GM21717 (cell line): ENCODE results near the gene MIDN.
"Not testable (repeated sequence)": the region's sequence is repeated elsewhere in the genome, so short reads cannot be mapped to it uniquely, and the experiment has no call there.

Experiments used
- ATAC-seq: cut with Tn5 transposase; IDR thresholded peaks from one replicate; pipeline ENCODE4 v1.9.1; 2021; ENCODE audit warnings: mild to moderate bottlenecking, moderate library complexity; ENCODE audit not compliant: unreplicated experiment

Gene MIDN

GRCh38 chr19:1248139-1248785 lies at the start of gene MIDN:
Gene MIDN (plus strand): TSS chr19:1248583. CDS start chr19:1250297, 1,714 bp downstream.
- peak; percentile 3 for ATAC-seq

DNA sequence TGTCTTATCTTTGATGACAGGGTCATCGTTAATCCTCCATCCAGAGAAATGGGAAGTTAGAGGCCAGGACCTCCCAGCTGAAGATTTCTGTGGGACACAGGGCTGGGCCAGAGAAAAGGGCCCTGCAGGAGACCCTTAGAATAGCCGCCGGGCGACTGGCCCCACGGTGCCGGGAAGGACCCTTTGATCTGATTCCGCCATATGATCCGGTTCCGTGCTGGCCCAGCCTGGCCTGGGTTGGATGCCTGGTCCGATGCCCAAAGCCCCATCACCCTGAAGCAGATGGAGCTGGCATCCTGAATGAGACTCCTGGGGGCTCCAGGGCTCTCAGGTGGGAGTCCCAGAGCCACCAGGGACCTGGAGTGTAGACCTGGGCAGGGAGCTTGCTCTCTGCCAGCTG lies 48.9 kb upstream of the MIDN start:
- no peak for ATAC-seq

DNA sequence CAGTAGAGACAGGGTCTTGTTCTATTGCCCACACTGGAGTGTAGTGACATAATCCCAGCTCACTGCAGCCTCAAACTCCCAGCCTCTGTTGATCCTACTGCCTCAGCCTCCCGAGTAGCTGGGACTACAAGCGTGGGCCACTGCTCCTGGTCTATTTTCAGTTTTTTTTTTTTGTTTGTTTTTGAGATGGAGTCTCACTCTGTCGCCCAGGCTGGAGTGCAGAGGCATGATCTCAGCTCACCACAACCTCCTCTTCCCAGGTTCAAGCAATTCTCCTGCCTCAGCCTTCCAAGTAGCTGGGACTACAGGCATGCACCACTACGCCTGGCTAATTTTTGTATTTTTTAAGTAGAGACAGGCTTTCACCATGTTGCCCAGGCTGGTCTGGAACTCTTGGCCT lies 47.8 kb upstream of the MIDN start:
- ATAC-seq = not testable (repeated sequence)

DNA sequence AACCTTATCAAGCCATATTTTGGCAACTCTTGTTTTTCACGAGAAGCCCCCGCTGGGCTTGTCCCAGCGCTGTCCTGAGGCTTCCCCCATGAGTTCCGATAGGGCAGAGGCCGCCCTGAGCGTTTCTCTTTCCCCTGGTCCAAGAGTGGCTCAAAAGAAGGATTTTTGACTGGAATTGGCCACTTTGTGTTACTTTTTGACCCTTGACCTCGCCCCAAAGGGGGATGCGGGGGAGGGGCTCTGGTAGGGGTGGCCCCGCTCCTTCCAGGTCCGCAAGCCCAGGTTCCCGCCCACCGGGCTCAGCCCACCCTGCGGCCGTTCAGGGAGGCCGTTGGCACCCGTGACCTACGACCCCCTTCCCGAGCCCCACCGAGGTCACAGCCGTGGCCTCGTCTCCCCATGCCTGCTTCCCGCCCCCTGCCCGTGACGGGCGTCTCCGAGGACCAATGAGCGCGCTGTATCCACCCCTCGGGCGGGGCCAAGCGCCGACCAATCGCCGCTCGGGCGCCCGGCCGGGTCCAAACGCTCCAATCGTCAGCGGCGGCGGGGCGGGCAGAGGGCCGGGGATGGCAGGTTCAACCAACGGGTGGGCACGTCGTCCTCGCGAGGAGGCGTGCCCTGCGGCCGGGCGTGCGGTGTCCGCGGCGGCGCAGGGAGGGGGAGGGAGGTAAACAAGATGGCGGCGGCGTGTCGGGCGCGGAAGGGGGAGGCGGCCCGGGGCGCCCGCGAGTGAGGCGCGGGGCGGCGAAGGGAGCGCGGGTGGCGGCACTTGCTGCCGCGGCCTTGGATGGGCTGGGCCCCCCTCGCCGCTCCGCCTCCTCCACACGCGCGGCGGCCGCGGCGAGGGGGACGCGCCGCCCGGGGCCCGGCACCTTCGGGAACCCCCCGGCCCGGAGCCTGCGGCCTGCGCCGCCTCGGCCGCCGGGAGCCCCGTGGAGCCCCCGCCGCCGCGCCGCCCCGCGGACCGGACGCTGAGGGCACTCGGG lies 43.0 kb upstream of the MIDN start, which contains the start of gene STK11:
Gene STK11, plus strand, starts transcription at position 665 of the 986 bp plus-strand sequence. CDS start 1,136 bp downstream, outside the sequence.
- peak; percentile 68 for ATAC-seq

DNA sequence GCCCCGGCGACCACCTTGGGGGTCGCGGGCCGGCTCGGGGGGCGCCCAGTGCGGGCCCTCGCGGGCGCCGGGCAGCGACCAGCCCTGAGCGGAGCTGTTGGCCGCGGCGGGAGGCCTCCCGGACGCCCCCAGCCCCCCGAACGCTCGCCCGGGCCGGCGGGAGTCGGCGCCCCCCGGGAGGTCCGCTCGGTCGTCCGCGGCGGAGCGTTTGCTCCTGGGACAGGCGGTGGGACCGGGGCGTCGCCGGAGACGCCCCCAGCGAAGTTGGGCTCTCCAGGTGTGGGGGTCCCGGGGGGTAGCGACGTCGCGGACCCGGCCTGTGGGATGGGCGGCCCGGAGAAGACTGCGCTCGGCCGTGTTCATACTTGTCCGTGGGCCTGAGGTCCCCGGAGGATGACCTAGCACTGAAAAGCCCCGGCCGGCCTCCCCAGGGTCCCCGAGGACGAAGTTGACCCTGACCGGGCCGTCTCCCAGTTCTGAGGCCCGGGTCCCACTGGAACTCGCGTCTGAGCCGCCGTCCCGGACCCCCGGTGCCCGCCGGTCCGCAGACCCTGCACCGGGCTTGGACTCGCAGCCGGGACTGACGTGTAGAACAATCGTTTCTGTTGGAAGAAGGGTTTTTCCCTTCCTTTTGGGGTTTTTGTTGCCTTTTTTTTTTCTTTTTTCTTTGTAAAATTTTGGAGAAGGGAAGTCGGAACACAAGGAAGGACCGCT lies 42.1 kb upstream of the MIDN start:
- no peak for ATAC-seq

GRCh38 chr19:1206864-1207450 lies 41.4 kb upstream of the MIDN start:
- ATAC-seq = no peak

DNA sequence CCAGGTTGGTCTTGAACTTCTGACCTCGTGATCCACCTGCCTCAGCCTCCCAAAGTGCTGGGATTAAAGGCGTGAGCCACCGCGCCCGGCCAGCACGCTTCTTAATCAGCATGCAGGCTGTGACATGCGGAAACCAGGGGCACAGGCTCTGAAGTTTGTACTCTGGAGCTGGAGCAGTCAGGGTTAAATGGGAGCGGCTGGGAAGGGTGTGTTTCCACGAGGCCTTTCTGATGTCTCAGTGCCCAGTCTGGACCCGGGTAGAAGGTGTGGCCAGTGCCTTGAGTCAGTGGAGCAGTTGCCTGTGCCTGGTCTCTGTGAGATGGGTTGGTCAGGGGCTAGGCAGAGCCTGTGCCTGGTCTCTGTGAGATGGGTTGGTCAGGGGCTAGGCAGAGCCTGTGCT lies 39.6 kb upstream of the MIDN start:
- ATAC-seq = not testable (repeated sequence)

DNA sequence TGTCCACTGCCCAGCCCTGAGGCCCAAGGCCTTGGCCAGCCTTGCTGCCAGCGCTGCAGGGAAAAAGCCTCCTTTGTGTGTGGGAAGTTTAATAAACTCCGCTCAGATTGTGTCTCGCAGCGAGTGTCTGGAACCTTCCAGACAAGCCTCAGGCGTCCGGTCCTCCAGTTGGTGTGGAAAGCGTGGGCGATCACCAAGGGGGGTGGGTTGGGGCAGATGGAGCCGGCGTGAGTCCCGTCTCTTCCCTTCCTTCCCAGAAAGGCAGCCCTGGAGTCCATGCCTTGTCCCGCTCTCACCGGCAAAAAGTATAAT lies 38.2 kb upstream of the MIDN start:
- no peak for ATAC-seq

DNA sequence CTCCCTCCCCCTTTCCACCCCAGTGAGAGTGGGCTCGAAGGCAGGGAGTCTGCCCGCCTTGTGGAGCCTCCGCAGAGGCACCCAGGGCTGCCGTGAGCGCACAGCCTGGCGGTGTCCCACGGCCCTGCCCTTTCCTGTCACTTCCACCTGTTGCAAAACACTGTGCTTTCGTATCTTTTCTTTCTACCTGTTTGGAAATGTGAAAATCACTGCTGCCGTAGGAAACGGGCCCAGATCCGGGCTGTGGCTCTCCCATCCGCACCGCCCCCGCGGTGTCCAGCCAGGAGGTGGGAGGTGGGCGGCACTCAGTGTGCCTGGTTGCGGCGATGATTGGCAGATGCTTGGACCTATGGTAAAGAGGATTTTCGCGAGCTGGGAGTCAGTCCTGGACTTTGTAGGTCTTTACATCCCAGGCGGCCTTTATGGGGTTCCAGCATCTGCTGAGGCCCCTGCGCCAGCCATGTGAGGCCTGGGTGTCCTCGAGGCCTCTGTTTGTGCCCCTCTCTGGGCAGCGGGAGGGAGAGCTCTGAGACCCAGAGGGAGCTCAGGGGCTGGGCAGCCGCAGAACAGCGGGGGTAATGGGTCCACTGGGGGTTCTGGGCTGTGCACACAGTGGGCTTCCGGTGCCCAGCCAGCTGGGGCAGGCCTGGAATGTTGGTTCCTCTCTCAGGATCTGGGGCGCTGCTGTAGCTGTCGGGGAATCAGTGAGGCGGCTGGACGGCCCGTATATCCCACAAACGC lies 36.7 kb upstream of the MIDN start:
- ATAC-seq = no peak

DNA sequence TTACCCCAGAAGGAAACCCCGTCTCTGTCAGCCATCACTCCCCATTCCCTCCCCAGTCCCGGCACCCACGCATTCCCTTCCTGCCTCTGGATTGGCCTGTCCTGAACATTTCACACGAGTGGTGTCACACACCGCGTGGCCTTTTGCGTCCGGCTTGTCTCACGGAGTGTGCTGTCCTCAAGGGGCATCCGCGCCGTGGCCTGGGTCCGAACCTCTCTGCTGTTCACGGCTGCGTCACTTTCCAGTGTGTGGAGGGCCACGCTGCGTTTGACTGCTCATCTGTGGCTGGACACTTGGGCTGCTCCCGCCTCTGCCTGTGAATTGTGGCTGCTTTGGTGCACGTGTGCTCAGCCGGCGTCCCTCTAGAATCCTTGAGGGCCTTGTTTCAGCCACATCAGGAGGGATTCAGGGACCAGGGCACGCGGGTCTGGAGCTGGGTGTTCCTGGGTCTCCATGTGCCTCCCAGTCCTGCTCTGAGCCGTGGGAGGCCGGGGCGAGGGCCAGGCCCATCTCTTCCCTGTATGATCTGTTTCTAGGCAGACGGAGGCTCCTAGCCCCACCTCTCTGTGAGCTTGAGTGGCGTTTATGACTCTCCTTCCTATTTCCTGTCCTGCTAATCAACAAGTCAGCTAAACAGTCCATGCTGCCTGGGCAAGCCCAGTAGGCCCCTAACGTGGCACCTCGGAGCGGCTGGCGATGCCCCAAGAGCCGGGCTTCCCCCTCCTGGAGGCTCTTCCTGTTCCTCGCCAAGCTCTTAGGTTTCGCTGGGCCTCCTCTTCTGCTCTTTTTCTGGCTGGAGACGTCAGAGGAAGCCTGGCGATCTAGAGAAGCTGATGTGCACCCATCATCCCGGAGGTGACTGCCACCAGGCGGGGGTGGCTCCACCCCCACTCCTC lies 34.7 kb upstream of the MIDN start:
- no peak for ATAC-seq

GRCh38 chr19:1214299-1214861 lies 34.0 kb upstream of the MIDN start:
- no peak for ATAC-seq

DNA sequence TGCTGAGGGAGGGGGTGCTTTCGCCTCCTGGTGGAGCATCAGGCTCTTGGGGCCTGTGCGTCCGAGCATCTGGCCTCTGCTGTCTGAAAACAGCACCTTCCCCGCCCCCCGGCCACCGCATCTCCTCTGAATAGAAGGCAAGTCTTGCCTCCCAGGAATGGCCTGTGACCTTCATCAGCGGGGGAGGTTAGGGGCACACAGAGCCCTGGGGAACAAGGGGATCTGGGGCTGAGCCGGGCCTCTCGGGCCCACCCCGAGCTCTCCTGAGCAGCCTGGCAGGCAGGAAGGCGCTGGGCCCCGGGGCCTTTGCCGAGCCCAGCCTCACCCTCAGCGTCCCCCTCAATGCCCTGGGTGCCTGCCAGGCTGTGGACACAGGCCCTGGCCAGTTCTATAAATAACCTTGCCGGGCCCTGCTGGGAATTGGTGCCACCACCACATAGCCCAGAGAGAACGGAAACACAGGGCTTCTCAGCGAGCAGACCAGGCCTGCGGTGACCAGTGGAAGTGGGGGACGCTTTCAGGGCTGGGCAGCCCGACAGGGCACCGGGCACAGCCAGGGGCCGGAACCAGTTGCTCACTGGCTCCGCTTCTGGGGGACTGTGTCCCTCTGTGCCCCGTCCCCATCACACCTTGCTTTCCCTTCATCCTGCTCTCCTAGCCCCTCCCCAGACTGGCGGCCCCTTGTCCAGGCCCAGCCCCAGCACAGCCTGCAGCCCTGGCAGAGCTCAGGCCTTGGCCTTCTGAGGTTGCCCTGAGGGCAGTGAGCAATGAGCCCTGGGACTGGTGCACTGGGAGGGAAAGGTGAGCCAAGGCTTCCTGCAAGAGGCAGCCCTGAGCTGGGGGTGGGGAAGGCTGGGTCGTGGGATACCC lies 33.3 kb upstream of the MIDN start:
- no peak for ATAC-seq

- no peak for ATAC-seq
Observed at GRCh38 chr19:1216756-1217155, 31.6 kb upstream of the MIDN start.

DNA sequence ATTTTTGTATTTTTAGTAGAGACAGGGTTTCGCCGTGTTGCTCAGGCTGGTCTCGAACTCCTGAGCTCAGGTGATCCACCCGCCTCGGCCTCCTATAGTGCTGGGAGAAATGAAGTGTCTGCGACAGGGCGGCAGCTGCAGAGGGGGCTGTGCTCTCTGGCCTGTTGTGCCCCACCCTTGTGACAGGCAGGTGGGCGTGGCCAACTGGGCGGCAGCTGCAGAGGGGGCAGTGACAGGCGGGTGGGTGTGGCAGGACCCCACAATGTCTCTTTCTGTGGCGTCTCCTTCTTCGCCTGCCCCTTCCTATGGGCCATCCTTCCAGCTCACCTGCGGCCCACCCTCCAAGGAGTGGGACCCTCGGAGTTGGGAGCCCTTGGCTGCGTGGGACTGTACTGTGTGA lies 31.0 kb upstream of the MIDN start:
- ATAC-seq = no peak

- no peak for ATAC-seq
Observed at GRCh38 chr19:1218751-1219567, 29.4 kb upstream of the MIDN start.

- ATAC-seq = no peak
Observed at GRCh38 chr19:1219786-1220476, 28.5 kb upstream of the MIDN start.

GRCh38 chr19:1220477-1220930 lies 27.9 kb upstream of the MIDN start:
- no peak for ATAC-seq
